ENCODE data around the gene OGDH. TPM values are rescaled to one million over a fixed set of nuclear protein-coding genes. Genes with fewer than 3 reads are reported as not detected.

Gene OGDH
- total and polyA plus RNA-seq, 2 of the 13 experiments (the other 11 are each of a cell fraction or from before 2014, with no cell fraction given): 17.4 to 25.4 TPM

GRCh38 chr7:44616545-44616944 is 10.1 kb downstream of the OGDH start:
- WGBS (ENCODE audit: low lambda C conversion rate): 98% methylated on average over 12 of the region's 12 CpGs
- H3K9ac ChIP-seq (ENCODE audit: insufficient read depth, low read depth, low read length): no peak overlapping the region
- no peaks in the 10 kb centered on the region for H3K9me3 ChIP-seq (ENCODE audit: low read length)
- FAIRE-seq (no peak), DNase-seq (ENCODE audit: low spot score) (no peak), ATAC-seq (no peak)
- H3K79me2 ChIP-seq (ENCODE audit: insufficient read depth, low read length): peaks cover 82% of the 10 kb centered on the region
- H3K4me2 ChIP-seq (ENCODE audit: low read depth, low read length): no peak overlapping the region
- intact Hi-C loops (cut with micrococcal nuclease; ENCODE audit: unreplicated experiment): no loop called here
- no peak overlapping the region for H2AFZ ChIP-seq (ENCODE audit: low read length)
- H3K36me3 ChIP-seq (replicated peaks in 1 of 2; ENCODE audit: control insufficient read depth in 1 of 2, insufficient read depth in 2 of 2, low read length in 2 of 2): 0 out of 5 replicates have a peak, but pooled peaks cover 0 to 5% of the 10 kb centered on the region in 2 experiments
- in situ Hi-C loops (cut with HindIII; ENCODE audit: extremely low pct_ligation_motif_present, low pct_unique_long_range_greater_than_20kb): no loop called here
- no peak overlapping the region for H3K4me3 ChIP-seq (replicated peaks in 1 of 3; ENCODE audit: insufficient read depth in 1 of 3, low read depth in 2 of 3, low read length in 3 of 3)
- ChIA-PET CTCF (ENCODE audit: low intra/inter-chr PET ratio, low total read pairs) (no interaction called here), POLR2A (no interaction called here)
- BruUV-seq (replicated peaks): no TSS peak
- H3K27ac ChIP-seq (ENCODE audit: extremely low read length, insufficient read depth, low read length): no peak overlapping the region
- no peaks in the 10 kb centered on the region for H3K27me3 ChIP-seq (ENCODE audit: control insufficient read depth in 1 of 2, insufficient read depth in 2 of 2, low read length in 2 of 2)
- peaks cover 30% of the 10 kb centered on the region for H3K4me1 ChIP-seq (ENCODE audit: insufficient read depth, low read length)
- H4K20me1 ChIP-seq (ENCODE audit: insufficient read depth, low read length): peaks cover 6% of the 10 kb centered on the region; the same call in 1 of the 2 replicates
- no peak for TF ChIP-seq ARID5B (CRISPR knock-in tag; IDR thresholded peaks at IDR 0.05)
- TF ChIP-seq UBTF (CRISPR knock-in tag; IDR thresholded peaks at IDR 0.05): no peak
- no peak for TF ChIP-seq CCDC6 (CRISPR knock-in tag; IDR thresholded peaks at IDR 0.05)
- TF ChIP-seq HNRNPUL1 (IDR thresholded peaks at IDR 0.05; ENCODE audit: low read depth, low read length): no peak
- TF ChIP-seq ZNF468 (CRISPR knock-in tag; IDR thresholded peaks at IDR 0.05): no peak
- no peak for TF ChIP-seq GABPA (IDR thresholded peaks at IDR 0.05; ENCODE audit: low read depth, low read length)
- TF ChIP-seq GABPA (CRISPR knock-in tag; IDR thresholded peaks at IDR 0.05; ENCODE audit: low read depth): no peak
- no peak for TF ChIP-seq E2F1 (CRISPR knock-in tag; IDR thresholded peaks at IDR 0.05)
- TF ChIP-seq AFF4 (CRISPR knock-in tag; IDR thresholded peaks at IDR 0.05): no peak
- TF ChIP-seq ZMYM4 (CRISPR knock-in tag; IDR thresholded peaks at IDR 0.05): no peak
- TF ChIP-seq ZNF766 (CRISPR knock-in tag; IDR thresholded peaks at IDR 0.05; ENCODE audit: borderline replicate concordance): no peak
- no peak for TF ChIP-seq ZNF274 (CRISPR knock-in tag; IDR thresholded peaks at IDR 0.05)
- no peak for TF ChIP-seq ZNF781 (CRISPR knock-in tag; IDR thresholded peaks at IDR 0.05; ENCODE audit: borderline replicate concordance, not compliant biosample characterization)
- TF ChIP-seq ZNF883 (CRISPR knock-in tag; IDR thresholded peaks at IDR 0.05; ENCODE audit: not compliant biosample characterization): no peak
